ENCODE measurements around the gene EFCAB7.

EFCAB7 gene

DNA sequence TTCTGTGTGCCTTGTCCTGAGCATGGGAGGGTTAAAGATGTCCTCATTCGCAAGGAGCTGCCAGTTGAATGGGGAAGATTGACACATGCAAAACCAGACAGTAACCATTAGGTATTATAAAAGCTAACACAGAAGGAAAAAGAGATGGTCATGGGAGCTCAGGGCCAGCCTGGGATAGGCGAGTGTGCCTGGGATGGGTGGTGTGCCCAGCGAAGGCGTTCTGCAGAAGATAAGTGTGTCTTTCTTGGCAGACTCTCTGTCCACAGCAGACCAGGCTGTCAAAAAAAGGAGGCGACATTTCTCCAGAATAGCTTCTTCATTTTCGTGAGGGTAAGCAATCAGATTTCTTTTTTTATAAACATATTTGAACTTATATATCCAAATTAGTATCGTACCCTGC is 84.0 kb downstream of the EFCAB7 start:
- DNase-seq (ENCODE audit: low spot score) = no peak

DNA sequence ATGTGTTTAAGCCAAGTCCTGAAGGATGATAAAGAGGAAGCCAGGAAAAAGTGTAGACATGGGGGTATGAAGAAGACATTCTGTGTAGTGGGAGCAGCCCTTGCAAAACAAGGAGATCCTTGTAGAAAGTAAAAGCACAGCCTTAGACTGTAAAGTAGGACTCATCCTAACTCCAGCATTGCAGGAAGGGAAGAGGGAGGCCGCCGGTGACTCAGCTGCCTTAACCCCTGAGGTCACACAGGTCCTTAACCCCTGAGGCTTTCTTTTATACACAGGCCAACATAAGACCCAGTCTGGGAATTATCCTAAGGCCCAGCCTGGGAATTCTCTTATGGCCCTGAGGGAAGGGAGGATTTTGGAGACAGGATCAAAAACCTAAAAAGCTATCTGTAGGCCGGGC is 87.9 kb downstream of the EFCAB7 start:
- DNase-seq (ENCODE audit: low spot score) = no peak

DNA sequence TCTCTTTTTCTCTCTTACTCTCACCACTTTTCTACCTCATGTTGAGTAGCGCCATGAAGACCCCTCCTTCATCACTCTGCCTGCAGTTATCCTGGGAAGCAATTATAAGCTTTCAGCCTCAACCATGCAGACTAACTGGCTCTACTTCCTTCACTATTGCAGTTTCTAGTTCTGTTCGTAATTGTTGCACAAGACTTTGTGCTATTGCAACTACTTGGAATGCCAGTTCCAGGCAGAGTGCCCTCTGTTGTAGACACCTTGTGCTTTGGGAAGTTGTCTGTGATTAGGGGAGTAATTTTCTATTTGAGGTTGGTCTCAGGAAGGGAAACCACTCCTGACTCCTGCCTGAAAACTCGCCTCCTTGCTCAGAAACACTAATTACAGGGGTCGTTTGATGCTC is 89.2 kb downstream of the EFCAB7 start:
- DNase-seq (ENCODE audit: low spot score) = no peak

DNA sequence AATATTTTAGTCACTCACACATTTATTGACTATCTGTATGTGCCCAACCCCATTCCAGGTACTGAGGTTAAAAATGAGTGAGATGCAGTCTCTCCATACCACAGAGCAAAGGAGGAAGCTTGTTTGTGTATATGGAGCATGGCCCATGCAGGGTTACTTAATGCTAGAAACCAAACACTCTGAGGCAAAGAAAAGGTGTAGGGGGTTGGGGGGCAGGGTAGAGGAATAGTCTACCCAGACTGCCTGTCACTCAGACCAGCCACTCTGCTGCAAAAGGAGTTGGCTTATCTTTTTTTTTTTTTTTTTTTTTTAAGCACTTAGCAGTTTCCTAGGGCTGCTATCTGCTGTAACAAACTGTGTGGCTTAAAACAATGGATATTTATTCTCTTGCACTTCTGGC is 89.6 kb downstream of the EFCAB7 start:
- no peak for DNase-seq (ENCODE audit: low spot score)

DNA sequence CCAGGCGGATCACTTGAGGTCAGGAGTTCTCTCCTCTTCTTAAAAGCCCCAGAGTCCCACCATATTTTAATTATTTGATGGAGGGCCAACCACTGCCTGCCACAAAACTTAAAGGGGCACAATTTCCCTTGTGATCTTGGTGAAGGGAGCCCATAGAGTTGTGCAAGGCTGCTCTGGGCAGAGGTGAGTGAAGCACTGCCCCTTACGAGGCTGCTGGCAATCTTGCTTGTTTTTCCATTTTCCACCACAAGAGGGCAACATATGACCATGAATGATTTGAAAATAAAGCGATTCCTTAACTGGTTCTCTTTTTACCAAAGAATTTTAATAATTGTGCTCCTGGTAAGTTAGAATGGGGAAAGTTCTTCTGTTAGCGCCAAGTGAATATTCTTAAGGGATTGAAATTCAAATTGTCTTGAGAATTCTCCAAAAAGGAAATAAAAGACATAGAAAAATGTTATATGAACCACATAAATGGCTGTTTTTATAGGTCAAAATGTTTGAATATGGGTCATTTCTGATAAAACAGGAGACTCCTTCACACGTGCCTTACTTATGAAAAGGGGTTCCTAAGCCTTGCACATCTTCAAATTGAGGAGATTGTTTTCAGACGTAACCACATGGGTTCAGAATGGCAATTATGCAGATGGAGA is 92.6 kb downstream of the EFCAB7 start:
- DNase-seq (ENCODE audit: low spot score) = peak; percentile 77

DNA sequence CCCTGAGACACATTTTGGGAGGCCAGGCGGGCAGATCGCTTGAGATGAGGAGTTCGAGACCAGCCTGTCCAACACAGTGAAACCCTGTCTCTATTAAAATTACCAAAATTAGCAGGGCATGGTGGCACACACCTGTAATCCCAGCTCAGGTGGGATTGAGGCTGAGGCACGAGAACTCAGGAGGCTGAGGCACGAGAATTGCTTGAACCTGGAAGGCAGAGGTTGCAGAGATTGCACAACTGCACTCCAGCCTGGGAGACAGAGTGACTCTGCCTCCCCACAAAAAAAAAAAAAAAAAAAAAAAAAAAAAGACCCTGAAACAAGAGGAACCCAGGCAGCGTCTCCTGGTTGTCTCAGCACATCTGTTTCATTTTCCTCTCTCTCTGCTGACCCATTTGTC is 94.1 kb downstream of the EFCAB7 start:
- DNase-seq (ENCODE audit: low spot score) = no peak

DNA sequence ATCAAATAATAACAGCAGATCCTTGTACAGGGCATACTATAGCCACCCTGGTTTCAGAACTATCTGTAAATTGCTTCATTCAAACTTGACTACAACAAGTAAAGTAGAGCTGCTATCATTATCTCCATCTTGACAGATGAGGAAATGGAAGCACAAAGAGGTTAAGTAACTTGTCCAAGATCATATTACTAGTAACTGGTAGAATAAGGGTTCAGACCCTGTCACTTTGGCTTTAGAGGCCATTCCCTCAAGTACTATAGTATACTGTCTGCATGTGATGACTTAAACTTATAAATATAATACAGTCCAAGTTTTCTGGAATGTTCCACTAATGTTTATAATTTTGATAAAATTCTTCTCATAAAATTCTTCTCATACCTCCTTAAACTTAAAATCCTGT is 94.7 kb downstream of the EFCAB7 start:
- no peak for DNase-seq (ENCODE audit: low spot score)

DNA sequence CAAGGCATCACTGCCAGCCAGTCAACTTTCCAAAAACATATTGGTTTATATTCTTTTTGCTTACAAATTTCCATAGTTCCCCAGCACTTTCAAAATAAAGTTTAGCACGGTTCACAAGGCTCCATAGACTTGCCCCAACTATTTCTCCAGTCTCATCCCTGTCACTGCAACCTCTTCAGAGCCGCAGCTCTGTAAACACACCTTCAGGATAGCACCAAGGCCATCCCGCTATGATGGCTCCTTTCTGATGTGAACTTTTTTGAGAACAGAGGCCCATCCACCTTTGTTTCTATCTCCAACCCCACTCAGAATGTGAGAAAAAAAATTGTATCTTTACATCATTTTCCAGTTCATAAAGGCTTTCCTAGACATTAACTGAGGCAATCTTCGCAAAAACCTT is 96.2 kb downstream of the EFCAB7 start:
- no peak for DNase-seq (ENCODE audit: low spot score)

DNA sequence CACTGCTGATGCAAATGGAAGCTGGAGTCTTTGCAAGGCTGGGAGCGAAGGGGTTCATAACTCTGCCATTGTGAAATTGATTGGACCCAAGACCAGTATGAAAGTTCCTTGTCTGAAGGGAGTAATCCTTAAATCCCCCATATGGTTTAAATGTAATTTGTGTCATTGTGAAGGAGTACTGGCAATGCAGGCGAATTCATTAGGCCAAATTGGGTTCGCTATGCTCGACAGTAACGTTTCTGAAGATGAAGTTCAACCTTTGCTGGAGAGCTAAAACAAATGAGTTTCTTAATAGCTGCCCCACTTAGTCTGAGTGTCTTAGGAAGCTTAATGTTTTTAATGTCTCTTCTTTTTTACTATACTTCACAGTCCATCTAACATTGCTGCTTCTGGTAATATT is 97.3 kb downstream of the EFCAB7 start:
- DNase-seq (ENCODE audit: low spot score) = no peak

DNA sequence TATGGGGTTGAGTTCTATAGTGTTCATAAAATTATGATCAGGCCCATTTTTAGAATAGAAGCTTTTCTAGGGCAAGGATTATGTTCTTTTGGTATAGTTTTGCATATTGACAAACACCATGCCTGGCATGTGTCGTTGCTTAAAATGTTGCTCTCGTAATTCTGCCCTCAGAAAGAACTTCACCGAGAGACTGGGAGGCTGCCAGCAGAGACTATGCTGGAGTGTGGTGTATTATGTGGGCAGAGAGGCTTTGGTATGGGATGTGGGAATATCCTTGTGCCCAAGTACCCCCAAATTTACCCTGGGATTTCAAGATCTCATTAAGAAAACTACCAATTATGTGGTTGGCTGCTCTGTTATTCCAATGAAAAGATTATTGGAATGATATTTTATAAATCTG is 97.8 kb downstream of the EFCAB7 start:
- DNase-seq (ENCODE audit: low spot score) = no peak

DNA sequence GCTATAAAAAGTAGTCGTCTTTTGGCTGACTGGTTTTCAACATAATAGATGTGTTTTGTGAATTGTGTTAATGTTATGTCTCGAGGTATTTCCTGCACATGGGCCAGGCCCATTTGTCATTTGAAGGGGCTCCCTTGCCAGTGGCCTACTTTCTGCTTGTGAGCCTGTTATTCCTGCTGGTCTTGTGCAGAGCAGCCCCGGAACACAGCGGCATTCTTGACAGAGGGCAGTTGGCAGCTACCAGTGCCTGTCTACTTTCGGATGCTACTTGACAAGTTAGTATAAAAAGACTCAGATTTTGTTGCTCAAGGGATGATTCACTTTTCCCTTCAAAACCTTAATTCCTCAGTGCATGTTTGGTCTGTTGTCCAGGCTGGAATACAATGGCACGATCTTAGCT is 98.4 kb downstream of the EFCAB7 start:
- peak; percentile 45 for DNase-seq (ENCODE audit: low spot score)

All from globus pallidus (tissue), 1 donor.